LNCaP clone FGC (cell line): Measurements from ENCODE around the gene WARS2.

ENCODE experiments used
- DNase-seq: peaks from one replicate; pipeline ENCODE4 v3.0.0-alpha.2; 2011; ENCODE audit warnings: low read depth
- H3K4me3 ChIP-seq: 2 replicates; pipeline ENCODE4 v1.5.1; 2011; ENCODE audit warnings: mild to moderate bottlenecking, low read depth, low read length, control low read depth
- TF ChIP-seq, protein P1 (sequence below): IDR thresholded peaks from 2 replicates; pipeline ENCODE4 v1.5.1; 2012; ENCODE audit warnings: mild to moderate bottlenecking; ENCODE audit not compliant: control insufficient read depth, insufficient read depth; ENCODE audit errors: extremely low read depth

The WARS2 gene

DNA sequence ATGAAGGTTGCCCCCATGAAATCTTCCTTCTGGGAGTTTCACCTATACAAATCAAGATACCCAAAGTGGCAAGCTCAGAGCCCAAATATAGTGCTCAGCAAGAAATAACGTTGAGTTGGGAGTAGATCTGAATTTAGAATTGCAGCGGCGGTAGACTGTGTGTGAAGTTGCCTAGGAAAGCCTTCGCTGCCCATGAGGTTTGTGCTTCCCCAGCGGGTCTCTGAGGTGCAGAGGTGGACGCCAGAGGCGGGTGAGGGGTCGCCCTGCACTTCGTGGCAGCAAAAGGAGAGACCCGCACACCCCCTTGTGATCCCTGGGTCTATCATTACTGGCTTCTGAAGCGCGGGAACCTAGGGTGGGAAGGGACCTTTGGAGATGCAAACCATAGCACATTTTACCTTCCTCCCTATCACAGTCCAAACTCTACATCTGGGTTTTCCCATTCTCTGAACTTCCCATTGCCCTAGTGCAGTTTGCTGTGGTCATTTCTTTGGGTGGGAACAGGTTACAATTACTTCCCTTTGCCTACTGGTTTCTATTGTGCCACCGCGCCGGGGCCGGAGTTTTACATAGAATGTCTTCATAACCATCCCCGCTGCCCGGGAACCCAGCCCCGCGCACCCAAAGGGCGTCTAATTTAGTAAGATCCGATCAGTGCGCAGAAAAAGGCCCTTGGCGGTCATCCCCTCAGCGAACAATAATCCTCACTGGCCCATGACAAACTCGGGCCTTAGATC, 157.5 kb downstream of the WARS2 start:
- no peak overlapping the region for H3K4me3 ChIP-seq
- TF ChIP-seq, protein P1, sequence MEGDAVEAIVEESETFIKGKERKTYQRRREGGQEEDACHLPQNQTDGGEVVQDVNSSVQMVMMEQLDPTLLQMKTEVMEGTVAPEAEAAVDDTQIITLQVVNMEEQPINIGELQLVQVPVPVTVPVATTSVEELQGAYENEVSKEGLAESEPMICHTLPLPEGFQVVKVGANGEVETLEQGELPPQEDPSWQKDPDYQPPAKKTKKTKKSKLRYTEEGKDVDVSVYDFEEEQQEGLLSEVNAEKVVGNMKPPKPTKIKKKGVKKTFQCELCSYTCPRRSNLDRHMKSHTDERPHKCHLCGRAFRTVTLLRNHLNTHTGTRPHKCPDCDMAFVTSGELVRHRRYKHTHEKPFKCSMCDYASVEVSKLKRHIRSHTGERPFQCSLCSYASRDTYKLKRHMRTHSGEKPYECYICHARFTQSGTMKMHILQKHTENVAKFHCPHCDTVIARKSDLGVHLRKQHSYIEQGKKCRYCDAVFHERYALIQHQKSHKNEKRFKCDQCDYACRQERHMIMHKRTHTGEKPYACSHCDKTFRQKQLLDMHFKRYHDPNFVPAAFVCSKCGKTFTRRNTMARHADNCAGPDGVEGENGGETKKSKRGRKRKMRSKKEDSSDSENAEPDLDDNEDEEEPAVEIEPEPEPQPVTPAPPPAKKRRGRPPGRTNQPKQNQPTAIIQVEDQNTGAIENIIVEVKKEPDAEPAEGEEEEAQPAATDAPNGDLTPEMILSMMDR: no peak
- no peak for DNase-seq

DNA sequence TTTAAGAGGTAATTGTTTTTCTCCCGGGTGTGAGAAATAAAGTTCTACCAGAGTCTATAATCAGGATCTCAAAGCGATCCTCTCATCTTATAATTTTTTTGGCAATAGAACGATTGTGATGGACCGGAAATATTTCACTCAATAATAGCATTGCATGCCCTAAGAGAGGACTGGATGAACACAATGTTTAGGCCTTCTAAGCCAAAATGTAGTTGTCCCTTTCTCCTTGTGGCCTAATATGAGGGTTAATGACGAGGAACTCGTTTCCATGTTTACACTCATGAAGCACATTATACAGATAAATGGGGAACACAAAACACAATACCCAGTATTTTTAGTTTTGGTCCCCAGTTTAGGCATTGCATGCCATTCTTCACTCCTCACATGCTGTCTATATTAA, 158.2 kb downstream of the WARS2 start:
- no peak for DNase-seq
- TF ChIP-seq, protein P1: no peak
- H3K4me3 ChIP-seq: no peak overlapping the region

DNA sequence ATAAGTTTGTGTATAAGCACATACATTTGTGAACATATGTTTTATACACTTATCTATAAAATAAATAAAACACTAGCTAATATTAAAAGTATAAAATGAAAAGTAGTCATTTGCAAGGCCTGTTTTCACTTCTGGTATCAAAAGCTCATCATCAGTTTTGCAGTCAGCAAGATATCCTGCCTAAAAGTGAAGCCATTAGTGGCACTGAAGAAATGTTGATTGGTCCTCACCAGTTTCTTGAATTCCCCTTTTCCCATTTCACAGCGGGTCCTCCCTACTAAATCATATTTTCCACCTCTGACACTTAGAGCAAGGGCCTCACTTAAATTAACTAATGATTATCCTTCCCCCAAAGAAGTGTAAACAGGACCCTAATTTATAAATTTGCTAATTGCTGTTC, 159.0 kb downstream of the WARS2 start:
- TF ChIP-seq, protein P1: no peak
- no peak for DNase-seq
- no peak overlapping the region for H3K4me3 ChIP-seq
